HG03378 (cell line): ENCODE results near the gene DIP2C.
"Not testable (repeated sequence)": the region's sequence is repeated elsewhere in the genome, so short reads cannot be mapped to it uniquely, and the experiment has no call there.

Experiments
- ATAC-seq: cut with Tn5 transposase; IDR thresholded peaks from one replicate; pipeline ENCODE4 v1.9.1; 2021; ENCODE audit warnings: mild to moderate bottlenecking, moderate library complexity; ENCODE audit not compliant: unreplicated experiment

DIP2C gene

DNA sequence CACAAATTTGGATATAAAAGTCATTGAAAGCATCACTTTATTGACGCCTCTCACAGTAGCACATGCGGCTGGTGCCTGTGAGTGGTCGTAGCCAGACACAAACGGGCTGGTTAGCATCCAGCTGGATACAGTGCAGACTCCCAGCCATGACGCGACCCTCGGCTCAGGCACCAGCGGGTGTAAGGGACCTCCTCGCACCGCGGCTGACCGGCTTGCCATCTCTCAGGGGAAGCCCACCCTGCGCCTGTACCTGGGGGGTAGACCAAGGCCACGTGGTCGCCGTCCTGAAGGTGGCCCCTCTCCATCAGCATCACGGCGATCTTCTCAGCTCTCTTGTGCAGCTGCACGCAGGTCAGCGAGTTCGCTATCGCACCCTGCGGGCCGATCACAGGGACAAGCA lies 340.4 kb downstream of the DIP2C start:
- no peak for ATAC-seq

- no peak for ATAC-seq
Observed at GRCh38 chr10:348456-348855, 341.0 kb downstream of the DIP2C start.

DNA sequence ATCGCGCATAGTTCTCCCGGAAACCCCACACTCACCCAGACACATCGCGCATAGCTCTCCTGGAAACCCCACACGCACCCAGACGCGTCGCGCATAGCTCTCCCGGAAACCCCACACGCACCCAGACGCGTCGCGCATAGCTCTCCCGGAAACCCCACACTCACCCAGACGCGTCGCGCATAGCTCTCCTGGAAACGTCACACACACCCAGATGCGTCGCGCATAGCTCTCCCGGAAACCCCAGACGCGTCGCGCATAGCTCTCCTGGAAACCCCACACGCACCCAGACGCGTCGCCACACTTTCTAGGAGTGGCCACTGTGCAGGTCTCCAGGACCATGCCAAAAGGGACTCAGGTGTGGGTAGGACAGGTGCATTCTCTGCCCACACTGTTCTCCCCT lies 341.7 kb downstream of the DIP2C start:
- ATAC-seq, result not testable (repeated sequence)

DNA sequence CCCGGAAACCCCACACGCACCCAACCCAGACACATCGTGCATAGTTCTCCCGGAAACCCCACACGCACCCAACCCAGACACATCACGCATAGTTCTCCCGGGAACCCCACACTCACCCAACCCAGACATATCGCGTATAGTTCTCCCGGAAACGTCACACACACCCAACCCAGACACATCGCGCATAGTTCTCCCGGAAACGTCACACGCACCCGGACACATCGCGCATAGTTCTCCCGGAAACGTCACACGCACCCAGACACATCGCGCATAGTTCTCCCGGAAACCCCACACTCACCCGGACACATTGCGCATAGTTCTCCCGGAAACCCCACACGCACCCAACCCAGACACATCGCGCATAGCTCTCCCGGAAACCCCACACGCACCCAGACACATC lies 342.3 kb downstream of the DIP2C start:
- not testable (repeated sequence) for ATAC-seq

- ATAC-seq, result no peak
Observed at GRCh38 chr10:344582-345200, 344.8 kb downstream of the DIP2C start.

- no peak for ATAC-seq
Observed at GRCh38 chr10:343231-344220, 345.9 kb downstream of the DIP2C start.

- no peak for ATAC-seq
Observed at GRCh38 chr10:341081-341740, 348.3 kb downstream of the DIP2C start.

DNA sequence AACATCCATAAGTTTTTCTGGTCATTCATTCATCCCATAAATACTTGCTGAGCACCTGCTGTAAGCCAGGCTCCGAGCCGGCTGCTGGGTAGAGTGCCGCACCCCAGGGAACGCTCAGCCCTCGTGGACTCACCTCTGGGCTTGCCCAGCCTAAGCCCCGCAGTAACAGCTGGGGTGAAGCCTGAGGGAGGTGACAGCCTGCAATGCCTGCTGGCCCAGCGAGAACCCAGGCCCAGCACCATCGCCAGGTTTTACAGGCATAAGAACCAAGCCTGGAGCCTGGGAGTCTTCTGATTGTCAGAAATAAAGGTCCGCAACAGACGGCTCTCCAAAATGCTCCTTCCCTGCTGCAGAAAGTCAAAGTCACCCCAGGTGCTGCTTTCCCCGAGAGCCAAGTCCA lies 348.8 kb downstream of the DIP2C start:
- ATAC-seq, result no peak

DNA sequence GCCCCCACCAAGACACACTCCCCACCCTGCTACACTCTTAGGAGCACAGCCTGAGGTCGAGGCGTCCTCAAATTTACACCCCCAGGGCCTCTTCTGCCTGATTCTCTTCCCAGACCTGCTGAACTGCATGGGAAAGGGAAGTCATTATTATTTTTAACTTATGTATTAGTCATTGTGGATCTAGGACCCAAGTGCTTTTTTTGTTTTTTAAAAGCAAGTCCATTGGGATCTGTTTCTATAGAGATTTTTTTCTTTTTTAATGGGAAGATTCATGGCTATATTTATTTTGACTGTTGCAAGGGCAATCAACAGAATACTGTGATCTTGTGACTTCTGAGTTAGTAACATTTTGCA lies 350.5 kb downstream of the DIP2C start:
- ATAC-seq, result no peak

DNA sequence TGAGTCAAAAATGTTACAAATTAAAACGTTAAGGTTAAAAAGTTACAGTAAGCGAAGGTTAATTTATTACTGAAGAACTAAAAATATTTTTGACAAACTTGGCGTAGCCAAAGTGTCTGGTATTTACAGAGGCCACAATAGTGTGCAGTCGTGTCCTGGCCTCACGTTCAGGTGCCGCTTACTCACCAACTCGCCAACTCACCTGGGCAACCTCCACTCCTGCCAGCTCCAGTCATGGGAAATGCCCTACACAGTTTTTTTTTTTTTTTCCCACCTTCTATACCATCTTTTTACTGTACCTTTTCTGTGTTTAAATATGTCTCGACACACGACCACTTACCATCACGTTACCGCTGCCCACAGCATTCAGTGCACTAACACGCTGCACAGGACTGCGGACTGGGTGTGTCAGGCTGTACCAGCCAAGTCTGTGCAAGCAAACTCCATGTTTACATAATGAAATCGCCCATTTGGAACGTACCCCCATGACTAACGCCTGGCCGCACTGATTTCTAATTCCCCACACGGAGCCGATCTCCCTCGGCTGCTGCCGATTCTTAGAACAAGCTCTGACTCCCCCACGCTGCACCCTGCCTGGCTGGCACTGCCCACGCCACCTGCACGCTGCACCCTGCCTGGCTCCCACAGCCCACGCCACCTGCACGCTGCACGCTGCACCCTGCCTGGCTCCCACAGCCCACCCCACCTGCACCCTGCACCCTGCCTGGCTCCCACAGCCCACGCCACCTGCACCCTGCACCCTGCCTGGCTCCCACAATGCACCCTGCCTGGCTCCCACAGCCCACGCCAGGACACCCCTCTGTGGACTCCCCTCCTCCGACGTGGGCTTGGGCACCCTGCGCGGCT lies 351.1 kb downstream of the DIP2C start:
- ATAC-seq, result no peak

- no peak for ATAC-seq
Observed at GRCh38 chr10:336247-336646, 353.2 kb downstream of the DIP2C start.

DNA sequence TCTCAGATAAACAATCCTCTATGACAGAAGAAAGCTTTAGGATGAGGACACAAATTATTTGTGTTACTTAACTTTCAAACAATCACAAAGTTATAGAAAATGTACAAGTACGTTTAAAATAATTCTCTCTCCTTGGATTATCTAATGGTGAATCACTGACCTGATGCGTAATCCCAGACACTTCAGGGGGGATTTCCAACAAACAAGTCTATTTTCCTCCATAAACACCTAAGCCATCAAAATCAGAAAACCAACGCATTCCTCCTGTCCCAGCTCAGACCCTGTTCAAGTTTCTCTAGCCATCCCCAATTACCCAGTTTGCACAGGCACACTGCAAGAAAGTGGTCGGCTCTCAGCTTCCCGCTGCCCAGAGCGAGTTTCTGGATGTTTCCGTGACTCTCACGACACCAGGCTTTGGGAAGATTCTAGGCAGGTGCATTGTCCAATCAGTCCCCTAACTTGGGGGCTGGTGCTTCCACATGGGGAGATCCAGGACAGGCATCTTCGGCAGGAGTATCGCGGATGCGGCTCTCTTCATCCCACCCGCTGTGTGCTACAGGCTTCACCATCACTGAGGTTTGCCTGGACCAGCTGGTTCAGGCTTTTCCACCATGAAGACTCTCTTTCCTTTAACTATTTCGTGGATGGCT lies 354.2 kb downstream of the DIP2C start:
- ATAC-seq, result no peak

DNA sequence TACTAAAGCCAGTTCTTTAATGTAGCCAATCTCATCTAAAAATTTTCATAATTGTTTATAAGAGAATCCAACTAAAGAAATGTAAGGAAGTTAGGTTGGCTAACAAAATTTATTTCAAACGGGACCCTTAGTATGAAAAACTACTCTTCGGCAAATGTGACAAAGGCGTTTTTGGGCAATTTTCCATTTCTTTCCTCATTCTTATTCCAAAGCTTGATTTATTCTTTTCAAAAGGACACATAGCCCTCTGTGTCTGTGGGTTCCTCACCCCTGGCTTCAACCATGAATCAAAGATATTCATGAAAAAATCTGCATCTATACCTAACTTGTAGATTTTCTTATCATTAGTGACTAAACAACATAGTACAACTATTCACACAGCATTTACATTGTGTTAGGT lies 358.3 kb downstream of the DIP2C start:
- no peak for ATAC-seq

DNA sequence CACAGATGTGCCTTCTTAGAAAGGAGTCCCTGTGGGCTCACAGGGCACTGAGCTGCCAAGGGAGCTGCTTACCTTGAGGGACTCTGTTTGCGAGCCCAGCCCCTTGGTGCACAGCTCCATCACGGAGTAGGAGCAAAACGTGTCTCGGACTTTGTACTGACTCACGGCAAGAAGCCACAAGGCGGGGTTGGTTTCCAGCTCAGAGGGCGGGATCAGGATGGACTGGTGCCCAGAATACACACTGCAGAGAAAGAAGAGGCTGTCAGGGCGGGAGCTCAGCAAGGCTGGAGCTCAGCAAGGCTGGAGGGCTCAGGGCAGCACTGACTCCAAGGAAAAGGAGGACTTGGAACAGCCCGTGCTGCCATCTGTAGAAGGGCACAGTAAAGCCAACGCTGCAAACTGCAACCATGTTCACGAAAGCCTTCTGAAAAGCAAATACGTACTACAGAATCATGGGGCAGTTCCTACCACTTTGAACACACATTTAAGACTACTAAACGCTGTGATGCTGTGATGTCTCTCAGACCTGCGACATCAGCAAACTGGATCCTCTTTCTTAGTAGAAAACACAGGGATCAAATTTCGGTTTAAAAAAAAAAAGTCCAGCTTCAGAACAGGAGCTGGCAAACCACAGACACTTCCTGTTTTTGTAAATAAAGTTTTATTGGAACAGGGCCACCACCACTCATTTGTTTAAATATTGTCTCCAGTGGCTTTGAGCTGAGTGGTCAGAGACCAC lies 359.9 kb downstream of the DIP2C start:
- ATAC-seq, result no peak

GRCh38 chr10:327889-328852 lies 361.3 kb downstream of the DIP2C start:
- ATAC-seq, result no peak

DNA sequence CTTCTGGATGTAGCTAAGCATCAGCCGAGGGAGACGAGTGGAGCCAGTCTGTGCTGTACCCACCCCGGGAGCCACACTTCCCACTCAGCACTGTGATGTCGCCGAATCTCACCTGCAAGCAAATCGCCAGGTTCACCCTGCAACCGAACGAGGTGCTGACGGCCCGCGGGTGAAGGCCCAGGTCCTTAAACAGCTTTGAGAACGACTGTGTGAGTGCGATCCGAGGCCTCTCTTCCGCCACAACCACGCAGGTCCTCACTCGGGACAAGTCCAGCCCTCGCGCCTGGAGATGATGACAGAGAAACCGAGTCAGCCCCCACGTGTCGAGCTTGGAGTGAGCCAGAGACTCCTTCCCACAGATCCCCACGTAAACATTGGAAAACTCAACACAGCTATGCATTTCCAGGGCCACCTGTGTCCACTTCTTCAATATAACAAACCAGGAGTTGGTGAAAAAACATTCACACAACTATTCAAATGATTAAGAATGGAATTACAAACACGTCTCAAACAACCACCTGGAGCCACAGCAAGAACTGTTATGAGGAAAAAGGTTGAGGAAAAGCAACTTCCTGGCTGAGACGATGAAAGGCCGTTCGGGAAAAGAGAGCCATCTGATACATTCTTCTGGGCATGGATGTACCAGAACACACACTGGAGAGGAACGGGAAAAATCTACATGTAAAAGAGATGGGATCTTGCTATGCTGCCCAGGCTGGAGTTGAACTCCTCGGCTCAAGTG lies 362.4 kb downstream of the DIP2C start:
- no peak for ATAC-seq

DNA sequence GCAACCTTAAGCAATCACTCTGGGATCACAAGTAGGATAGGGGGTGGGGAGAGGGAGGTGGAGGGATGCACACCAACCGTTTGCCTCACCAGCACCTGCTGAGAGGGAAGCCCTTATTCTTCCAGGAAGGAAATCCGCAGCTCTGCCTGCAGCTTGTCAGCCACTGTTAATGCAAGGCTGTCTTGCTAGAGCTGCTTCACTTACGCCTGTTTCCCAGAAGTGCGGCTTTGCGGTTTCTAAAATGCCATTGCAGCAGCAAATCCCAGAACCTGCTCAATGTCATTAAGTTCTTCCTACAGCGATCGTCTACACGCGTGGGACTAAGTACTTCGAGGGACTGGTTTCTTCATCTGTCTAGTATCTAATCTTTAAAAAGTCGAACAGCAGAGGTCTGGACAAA lies 363.1 kb downstream of the DIP2C start:
- no peak for ATAC-seq

- ATAC-seq, result no peak
Observed at GRCh38 chr10:325282-325681, 364.2 kb downstream of the DIP2C start.
